Esophagus muscularis mucosa (tissue), 4 donors: Measurements from ENCODE around the gene COMMD8. TPM values are rescaled to one million over a fixed set of nuclear protein-coding genes. Genes with fewer than 3 reads are reported as not detected.

Experiments used
- DNase-seq: peaks from one replicate; pipeline ENCODE4 v3.0.0-alpha.2; 2017; ENCODE audit errors: extremely low spot score
- H3K27ac ChIP-seq, 4 donors: fragments of 200-600 bp; sonication (generic); replicated peaks in 1 of 4; 1 replicate in 3 of 4; 2 replicates in 1 of 4; pipeline ENCODE4 v1.5.1; 2016 to 2019; ENCODE audit warnings: mild to moderate bottlenecking in 1 of 4
- H3K27me3 ChIP-seq, 4 donors: fragments of 200-600 bp; sonication (generic); one replicate each; pipeline versions ENCODE4 v1.5.1 to v1.6.0; 2016 to 2019
- H3K36me3 ChIP-seq, 4 donors: fragments of 200-600 bp; sonication (generic); one replicate each; pipeline ENCODE4 v1.5.1; 2016 to 2019
- H3K4me1 ChIP-seq, 4 donors: fragments of 200-600 bp; sonication (generic); one replicate each; pipeline ENCODE4 v1.5.1; 2016 to 2019
- H3K4me3 ChIP-seq, 4 donors: fragments of 200-600 bp; sonication (generic); 1 replicate in 2 of 4; 2 replicates in 2 of 4; pipeline ENCODE4 v1.5.1; 2016 to 2019; ENCODE audit warnings: mild to moderate bottlenecking in 4 of 4, moderate library complexity in 1 of 4
- H3K9me3 ChIP-seq, 4 donors: fragments of 200-600 bp; sonication (generic); 1 replicate in 3 of 4; 2 replicates in 1 of 4; pipeline ENCODE4 v1.5.1; 2016 to 2019
- CTCF ChIP-seq, 3 experiments: fragments of 200-600 bp in 2 of 3; fragments of 450-650 bp in 1 of 3; sonication (generic) in 2 of 3; IDR thresholded peaks; one replicate each; pipeline ENCODE4 v1.5.1; 2017 to 2019; ENCODE audit warnings: antibody characterized with exemption in 3 of 3, mild to moderate bottlenecking in 2 of 3, moderate library complexity in 1 of 3
- EP300 ChIP-seq: sonication (generic); formaldehyde crosslinking; IDR thresholded peaks from one replicate; pipeline ENCODE4 v1.6.1; 2017; ENCODE audit warnings: antibody characterized with exemption
- POLR2A ChIP-seq: fragments of 450-650 bp; IDR thresholded peaks from one replicate; pipeline ENCODE4 v1.6.1; 2017; ENCODE audit warnings: antibody characterized with exemption, moderate library complexity, mild to moderate bottlenecking, low read depth
- POLR2AphosphoS5 ChIP-seq, 2 donors: sonication (generic); formaldehyde crosslinking; IDR thresholded peaks; one replicate each; pipeline ENCODE4 v1.6.1; 2017; ENCODE audit warnings: antibody characterized with exemption in 2 of 2
- WGBS: methylation state at CpG from one replicate; pipeline ENCODE4 v1.1.5; 2018; 5-methylcytosine and 5-hydroxymethylcytosine counted together
- intact Hi-C: fragments of 100-400 bp; cut with DNase I; formaldehyde crosslinking; loops from one replicate; pipeline ENCODE4 v1.15.1; 2023
- total RNA-seq, 4 donors: library from RNA; depleted of rRNA; stranded (reverse); fragments of >200 nt; gene quantifications; one replicate each; pipeline versions ENCODE4 v1.1.0 to v1.2.1, GENCODE V29; 2016

Gene COMMD8
- total RNA-seq, 4 donors from 2014 or later: 10.3 to 19.9 (median 14.1) TPM

GRCh38 chr4:47485047-47485692 lies 21.7 kb upstream of the COMMD8 start, which contains the start of gene ATP10D:
Gene ATP10D, plus strand, starts transcription at chr4:47485275. Its CDS starts 27,266 bp downstream, at chr4:47512541.
- H3K27ac ChIP-seq: peak within 1 kb of the TSS; percentile 85 to 94 (median 90)

GRCh38 chr4:47484168-47484567 lies 20.7 kb upstream of the COMMD8 start:
- Histone ChIP-seq H3K4me3 (no peak overlapping the region), H3K9me3 (no peaks in the 10 kb centered on the region), H3K27me3 (no peaks in the 10 kb centered on the region), H3K27ac (peak overlapping the region; percentile 85 to 94 (median 90)), H3K36me3 (no peaks in the 10 kb centered on the region), H3K4me1 (peaks cover 0 to 22% (median 16%) of the 10 kb centered on the region in 4 donors)
- intact Hi-C loops: no loop called here
- no peak for TF ChIP-seq EP300
- no peak for TF ChIP-seq POLR2AphosphoS5 (IDR thresholded peaks at IDR 0.05)
- TF ChIP-seq CTCF (IDR thresholded peaks at IDR 0.05): no peak
- TF ChIP-seq POLR2A: no peak
- WGBS: 64% methylated on average over 2 of the region's 3 CpGs
- DNase-seq: no peak

More at GRCh38 chr4:47485047-47485692, 21.7 kb upstream of the COMMD8 start, which contains the start of gene ATP10D:
- intact Hi-C loops: loop anchor here (5.0 kb wide), 2 partner anchors 42 to 77 kb away; no protein-coding TSS in a partner anchor
- Histone ChIP-seq H3K4me3 (peak within 1 kb of the TSS; percentile 61 to 79 (median 64)), H3K27me3 (no peaks in the 10 kb centered on the region), H3K9me3 (no peaks in the 10 kb centered on the region), H3K36me3 (no peaks in the 10 kb centered on the region), H3K4me1 (peaks cover 0 to 23% (median 19%) of the 10 kb centered on the region in 4 donors)
- DNase-seq: peak; percentile 97
- TF ChIP-seq EP300 (no peak), POLR2AphosphoS5 (IDR thresholded peaks at IDR 0.05) (peak; percentile 98 to 99), POLR2A (peak; percentile 48), CTCF (IDR thresholded peaks at IDR 0.05) (peak in 1 of 3 experiments; percentile 33)
- WGBS: under 1% methylated on average over 23 of the region's 34 CpGs

- TF ChIP-seq CTCF (IDR thresholded peaks at IDR 0.05) (no peak), POLR2A (no peak), POLR2AphosphoS5 (IDR thresholded peaks at IDR 0.05) (no peak), EP300 (no peak)
- Histone ChIP-seq H3K36me3 (no peaks in the 10 kb centered on the region), H3K4me1 (peaks cover 0 to 22% (median 16%) of the 10 kb centered on the region in 4 donors), H3K27ac (peak overlapping the region; percentile 85 to 94 (median 90)), H3K27me3 (no peaks in the 10 kb centered on the region), H3K4me3 (no peak overlapping the region), H3K9me3 (no peaks in the 10 kb centered on the region)
- intact Hi-C loops: no loop called here
- WGBS: 84% methylated on average over 3 of the region's 3 CpGs
- no peak for DNase-seq
Measured at GRCh38 chr4:47483745-47484144, 20.2 kb upstream of the COMMD8 start.

- Histone ChIP-seq H3K4me1 (peaks cover 0 to 18% (median 12%) of the 10 kb centered on the region in 4 donors), H3K27ac (no peak overlapping the region), H3K27me3 (no peaks in the 10 kb centered on the region), H3K9me3 (no peaks in the 10 kb centered on the region), H3K36me3 (no peaks in the 10 kb centered on the region), H3K4me3 (no peak overlapping the region)
- 74% methylated on average over 4 of the region's 4 CpGs for WGBS
- intact Hi-C loops: no loop called here
- no peak for DNase-seq
- TF ChIP-seq EP300 (no peak), POLR2A (no peak), CTCF (IDR thresholded peaks at IDR 0.05) (no peak), POLR2AphosphoS5 (IDR thresholded peaks at IDR 0.05) (no peak)
Measured at GRCh38 chr4:47482326-47482725, 18.8 kb upstream of the COMMD8 start.
